Memory B cell (primary cell): ENCODE measurements around the gene EPB41L2.
"Not testable (repeated sequence)": the region's sequence is repeated elsewhere in the genome, so short reads cannot be mapped to it uniquely, and the experiment has no call there.

Source experiments
- ATAC-seq: fragments of 150-1000 bp; cut with Tn5 transposase; 2 replicates; pipeline ENCODE4 v1.10.0; 2021; ENCODE audit warnings: low read depth, mild to moderate bottlenecking, moderate library complexity
- DNase-seq, 2 donors: peaks; one replicate each; pipeline ENCODE4 v3.0.0; 2022; ENCODE audit warnings: low spot score in 2 of 2
- H3K27ac Mint-ChIP-seq: one replicate; pipeline ENCODE4 v1.8.0; 2022; ENCODE audit warnings: mild to moderate bottlenecking, moderate library complexity, mixed read lengths
- H3K27me3 Mint-ChIP-seq: one replicate; pipeline ENCODE4 v1.8.0; 2022; ENCODE audit warnings: mixed read lengths
- H3K36me3 Mint-ChIP-seq: one replicate; pipeline ENCODE4 v1.8.0; 2022; ENCODE audit warnings: mild to moderate bottlenecking, mixed read lengths
- H3K4me1 Mint-ChIP-seq: one replicate; pipeline ENCODE4 v1.8.0; 2022; ENCODE audit warnings: mixed read lengths
- H3K4me3 Mint-ChIP-seq: one replicate; pipeline ENCODE4 v1.8.0; 2022; ENCODE audit warnings: mild to moderate bottlenecking, moderate library complexity, mixed read lengths
- H3K9me3 Mint-ChIP-seq: one replicate; pipeline ENCODE4 v1.8.0; 2022; ENCODE audit warnings: mixed read lengths

The EPB41L2 gene

DNA sequence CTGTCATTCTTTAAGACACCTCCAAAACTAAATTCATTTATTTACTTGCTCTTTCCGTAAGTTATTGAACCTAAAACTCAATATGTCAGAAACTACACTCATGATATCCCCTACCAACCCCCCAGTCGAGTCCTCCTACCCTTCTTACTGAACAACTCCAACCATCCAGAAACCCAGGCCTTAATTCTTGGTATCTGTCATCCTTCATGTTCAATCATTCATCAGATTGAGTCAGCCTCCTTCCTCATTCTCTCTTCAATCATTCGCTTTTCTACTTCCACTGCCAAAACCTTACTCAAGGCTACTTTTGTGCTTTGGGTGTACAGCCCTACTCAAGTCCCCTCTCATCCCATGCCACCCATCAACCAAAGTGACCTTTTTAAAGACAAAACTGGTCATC, 140.1 kb downstream of the EPB41L2 start:
- Mint-ChIP-seq H3K9me3 (no peaks in the 10 kb centered on the region), H3K27ac (no peak overlapping the region), H3K36me3 (peaks cover 11% of the 10 kb centered on the region), H3K4me1 (peaks cover 3% of the 10 kb centered on the region), H3K4me3 (no peak overlapping the region), H3K27me3 (no peaks in the 10 kb centered on the region)
- DNase-seq (no peak), ATAC-seq (no peak)

DNA sequence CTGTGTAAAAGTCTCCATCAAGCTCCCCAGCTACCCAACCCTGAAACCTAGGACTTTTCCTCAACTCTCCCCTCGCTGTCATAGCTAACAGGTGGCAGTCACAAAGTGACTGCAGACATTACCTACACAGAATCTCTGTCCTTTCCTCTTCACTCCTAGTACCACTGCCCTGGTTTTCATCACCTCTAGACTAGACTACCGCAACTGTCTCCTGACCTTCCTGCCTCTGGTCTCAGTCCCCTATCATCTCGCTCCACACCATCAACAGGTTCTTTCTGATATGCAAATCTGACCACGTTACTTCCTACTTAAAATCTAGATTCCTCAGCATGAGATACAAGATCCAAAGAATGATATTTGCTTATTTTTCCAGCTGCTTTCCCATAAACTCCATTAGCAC, 142.1 kb downstream of the EPB41L2 start:
- Mint-ChIP-seq H3K36me3 (peaks cover 15% of the 10 kb centered on the region), H3K4me1 (peaks cover 3% of the 10 kb centered on the region), H3K27me3 (no peaks in the 10 kb centered on the region), H3K4me3 (no peak overlapping the region), H3K27ac (no peak overlapping the region), H3K9me3 (peaks cover 1% of the 10 kb centered on the region)
- no peak for ATAC-seq
- DNase-seq, result no peak

DNA sequence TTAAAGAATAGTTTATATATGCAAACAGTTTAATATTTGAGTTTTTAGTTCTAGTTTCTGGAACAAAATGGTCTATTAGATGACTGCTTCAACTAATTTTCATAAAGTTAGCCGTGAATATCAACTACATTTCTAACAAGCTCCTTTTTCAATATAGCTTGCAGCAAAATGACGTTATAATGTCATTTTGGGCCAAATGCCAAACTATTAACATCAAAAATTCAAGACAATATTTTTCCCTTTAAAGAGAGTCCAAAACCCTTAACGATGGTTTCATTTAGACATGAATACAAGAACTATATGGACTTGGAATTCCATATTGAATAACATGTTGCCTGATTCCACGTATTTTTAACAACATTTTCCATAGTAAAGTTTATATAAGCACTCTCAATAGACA, 144.9 kb downstream of the EPB41L2 start:
- H3K9me3 Mint-ChIP-seq, result peaks cover 4% of the 10 kb centered on the region
- ATAC-seq (no peak), DNase-seq (no peak)
- H3K27me3 Mint-ChIP-seq, result no peaks in the 10 kb centered on the region
- peaks cover 13% of the 10 kb centered on the region for H3K36me3 Mint-ChIP-seq
- no peak overlapping the region for H3K4me3 Mint-ChIP-seq
- no peak overlapping the region for H3K27ac Mint-ChIP-seq
- H3K4me1 Mint-ChIP-seq, result peaks cover 8% of the 10 kb centered on the region

DNA sequence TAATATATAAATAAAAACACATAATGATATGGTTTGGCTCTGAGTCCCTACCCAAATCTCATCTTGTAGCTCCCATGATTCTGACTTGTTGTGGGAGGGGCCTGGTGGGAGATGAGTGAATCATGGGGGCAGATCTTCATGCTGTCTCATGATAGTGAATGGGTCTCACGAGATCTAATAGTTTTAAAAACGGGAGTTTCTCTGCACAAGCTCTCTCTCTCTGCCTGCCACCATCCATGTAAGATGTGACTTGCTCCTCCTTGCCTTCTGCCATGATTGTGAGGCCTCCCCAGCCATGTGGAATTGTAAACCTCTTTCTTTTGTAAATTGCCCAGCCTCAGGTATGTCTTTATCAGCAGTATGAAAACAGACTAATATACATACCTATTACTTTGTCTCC, 147.4 kb downstream of the EPB41L2 start:
- not testable (repeated sequence) for DNase-seq, H3K27ac Mint-ChIP-seq, H3K4me1 Mint-ChIP-seq, H3K4me3 Mint-ChIP-seq, ATAC-seq, H3K27me3 Mint-ChIP-seq, H3K9me3 Mint-ChIP-seq
- peaks cover 12% of the 10 kb centered on the region for H3K36me3 Mint-ChIP-seq

DNA sequence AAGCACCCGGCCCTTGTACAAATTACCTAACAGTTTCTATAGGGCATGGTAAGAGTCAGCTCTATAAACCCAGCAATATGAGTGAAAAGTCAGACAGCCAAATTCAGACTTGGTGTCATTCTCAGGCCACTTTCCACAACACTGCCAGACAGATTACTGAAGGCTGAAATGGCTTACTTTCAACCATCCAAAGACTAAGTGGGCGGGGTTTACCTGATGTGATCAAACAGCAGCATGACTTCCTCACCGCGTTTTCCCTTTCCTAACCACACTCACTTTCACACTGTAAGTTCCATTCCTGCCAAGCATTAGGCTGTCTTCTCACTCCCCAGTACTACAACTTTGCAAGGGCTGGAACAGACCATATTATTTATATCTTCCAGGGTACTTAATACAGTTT, 149.9 kb downstream of the EPB41L2 start:
- no peak overlapping the region for H3K27ac Mint-ChIP-seq

DNA sequence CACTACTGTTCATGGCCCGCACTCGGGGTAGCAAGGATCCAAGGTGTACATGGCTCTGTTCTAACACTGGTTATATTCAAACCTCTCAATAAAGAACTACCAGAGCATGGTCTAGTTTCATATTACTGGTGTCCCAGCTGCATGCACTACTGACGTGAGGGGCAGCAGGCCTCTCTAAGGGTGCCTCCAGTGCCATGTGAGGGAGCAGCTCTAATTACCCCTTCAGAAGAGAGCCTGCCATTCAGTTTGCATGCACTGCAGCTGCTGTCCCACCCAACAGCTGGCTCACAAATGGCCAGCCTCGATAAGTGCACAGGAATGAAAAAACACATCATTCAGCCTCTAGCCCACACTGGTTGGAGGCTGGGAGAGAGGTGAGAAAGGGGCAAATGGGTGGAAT, 150.6 kb downstream of the EPB41L2 start:
- no peak overlapping the region for H3K4me3 Mint-ChIP-seq
- ATAC-seq, result no peak
- no peaks in the 10 kb centered on the region for H3K27me3 Mint-ChIP-seq
- no peak overlapping the region for H3K27ac Mint-ChIP-seq
- peaks cover 12% of the 10 kb centered on the region for H3K4me1 Mint-ChIP-seq
- H3K9me3 Mint-ChIP-seq, result peaks cover 5% of the 10 kb centered on the region
- DNase-seq, result no peak
- H3K36me3 Mint-ChIP-seq, result peaks cover 15% of the 10 kb centered on the region

More for the DNA sequence above, 149.9 kb downstream of the EPB41L2 start:
- H3K4me3 Mint-ChIP-seq, result no peak overlapping the region
- H3K4me1 Mint-ChIP-seq, result peaks cover 11% of the 10 kb centered on the region
- ATAC-seq, result peak; percentile 78
- peaks cover 15% of the 10 kb centered on the region for H3K36me3 Mint-ChIP-seq
- H3K27me3 Mint-ChIP-seq, result no peaks in the 10 kb centered on the region
- H3K9me3 Mint-ChIP-seq, result peaks cover 5% of the 10 kb centered on the region
- no peak for DNase-seq

DNA sequence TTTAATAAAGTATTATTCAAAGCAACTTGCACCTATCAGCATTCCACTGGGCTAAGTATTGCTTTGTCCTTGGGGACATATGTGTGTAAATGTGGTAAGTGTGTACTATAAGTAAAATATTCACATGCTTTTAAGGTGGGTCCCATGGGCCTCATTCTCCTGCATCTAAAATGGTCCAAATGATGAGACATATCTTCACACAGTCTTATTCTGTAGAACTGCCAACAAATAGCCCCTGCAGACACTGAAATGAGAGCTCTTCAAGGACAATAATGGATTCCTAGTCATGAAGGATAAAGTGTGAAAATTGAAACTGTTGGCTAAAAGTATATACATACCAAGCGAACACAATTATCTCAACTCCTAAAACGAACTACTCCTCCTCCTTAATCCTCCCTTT, 154.1 kb downstream of the EPB41L2 start:
- no peak for ATAC-seq
- Mint-ChIP-seq H3K4me3 (no peak overlapping the region), H3K36me3 (peaks cover 10% of the 10 kb centered on the region), H3K27me3 (no peaks in the 10 kb centered on the region), H3K27ac (no peak overlapping the region), H3K9me3 (peaks cover 1% of the 10 kb centered on the region), H3K4me1 (peaks cover 11% of the 10 kb centered on the region)
- DNase-seq, result no peak

DNA sequence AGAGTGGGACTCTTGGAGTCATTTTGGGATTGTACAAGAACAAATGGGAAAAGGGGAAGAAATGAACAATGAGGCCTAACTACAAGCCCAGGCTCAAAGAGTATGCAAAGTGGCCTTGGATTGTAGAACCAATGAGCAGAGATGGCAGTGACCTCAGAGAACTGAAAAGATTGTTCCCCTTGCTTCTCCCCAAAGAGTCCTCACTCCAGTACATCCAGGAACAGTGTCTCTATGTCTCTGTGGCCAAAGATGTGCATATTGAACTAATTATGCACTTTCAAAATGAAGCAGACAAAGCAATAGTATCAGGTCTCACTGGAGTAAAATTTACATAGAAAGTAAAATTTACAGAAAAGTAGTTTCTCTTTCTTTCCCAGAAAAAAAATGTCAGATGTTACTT, 154.9 kb downstream of the EPB41L2 start:
- Mint-ChIP-seq H3K4me1 (peaks cover 7% of the 10 kb centered on the region), H3K36me3 (peaks cover 10% of the 10 kb centered on the region), H3K27ac (no peak overlapping the region), H3K27me3 (no peaks in the 10 kb centered on the region), H3K4me3 (no peak overlapping the region), H3K9me3 (peaks cover 1% of the 10 kb centered on the region)
- ATAC-seq (no peak), DNase-seq (no peak)

DNA sequence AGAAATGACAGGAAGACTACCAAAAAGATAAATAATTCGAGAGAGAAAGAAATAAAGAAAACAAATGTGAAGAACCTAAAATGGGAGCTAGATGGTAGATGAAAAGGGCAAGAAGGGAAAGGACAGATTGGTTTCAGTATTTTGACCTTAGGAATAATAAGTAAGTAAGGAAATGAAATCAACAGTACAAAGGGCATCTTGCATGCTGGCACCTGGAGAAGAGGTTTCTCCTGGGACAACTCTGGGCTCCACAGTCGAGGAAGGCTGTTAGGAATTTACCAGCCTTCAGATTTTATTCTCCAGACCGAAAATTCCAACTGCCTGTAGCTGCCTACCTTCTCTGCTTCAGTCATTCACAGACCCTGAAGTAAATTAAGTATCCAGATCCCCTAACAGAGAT, 155.4 kb downstream of the EPB41L2 start:
- H3K27me3 Mint-ChIP-seq, result no peaks in the 10 kb centered on the region
- no peak for ATAC-seq

DNA sequence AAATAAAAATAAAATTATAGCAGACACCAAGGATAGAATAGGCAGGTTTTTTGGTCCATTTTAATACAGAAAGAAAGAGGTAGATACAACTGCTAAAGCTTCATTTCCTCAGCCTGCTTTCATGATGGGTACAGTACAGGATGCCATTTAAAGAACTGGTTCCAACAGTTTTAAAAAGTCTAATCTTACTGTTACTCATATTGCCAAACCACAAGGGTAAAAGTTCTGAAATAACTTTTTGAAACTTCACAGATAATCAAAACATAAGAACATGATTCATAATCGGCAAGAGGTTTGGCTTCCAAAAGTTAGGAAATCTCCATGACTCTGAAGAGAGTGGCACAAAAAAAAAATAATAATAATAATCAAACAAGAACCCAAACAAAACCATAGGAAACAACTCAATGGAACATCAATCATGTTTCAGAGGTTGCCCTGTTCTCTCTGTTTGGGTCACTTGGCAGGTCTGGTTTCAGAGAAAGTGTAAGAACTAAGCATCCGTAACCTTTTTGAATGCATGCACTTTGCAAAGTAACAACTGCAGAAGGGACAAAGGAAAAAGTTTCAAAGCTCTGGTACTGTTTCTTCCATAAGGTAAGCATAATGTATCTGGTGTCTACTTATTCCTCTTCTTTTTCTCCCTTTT, 156.2 kb downstream of the EPB41L2 start:
- DNase-seq (no peak), ATAC-seq (no peak)
- Mint-ChIP-seq H3K36me3 (peaks cover 10% of the 10 kb centered on the region), H3K27me3 (no peaks in the 10 kb centered on the region), H3K4me3 (no peak overlapping the region), H3K9me3 (peaks cover 1% of the 10 kb centered on the region), H3K27ac (no peak overlapping the region), H3K4me1 (peaks cover 3% of the 10 kb centered on the region)

More for the DNA sequence above, 155.4 kb downstream of the EPB41L2 start:
- H3K36me3 Mint-ChIP-seq, result peaks cover 10% of the 10 kb centered on the region
- peaks cover 3% of the 10 kb centered on the region for H3K4me1 Mint-ChIP-seq
- no peak for DNase-seq
- no peak overlapping the region for H3K27ac Mint-ChIP-seq
- H3K9me3 Mint-ChIP-seq, result peaks cover 1% of the 10 kb centered on the region
- H3K4me3 Mint-ChIP-seq, result no peak overlapping the region

DNA sequence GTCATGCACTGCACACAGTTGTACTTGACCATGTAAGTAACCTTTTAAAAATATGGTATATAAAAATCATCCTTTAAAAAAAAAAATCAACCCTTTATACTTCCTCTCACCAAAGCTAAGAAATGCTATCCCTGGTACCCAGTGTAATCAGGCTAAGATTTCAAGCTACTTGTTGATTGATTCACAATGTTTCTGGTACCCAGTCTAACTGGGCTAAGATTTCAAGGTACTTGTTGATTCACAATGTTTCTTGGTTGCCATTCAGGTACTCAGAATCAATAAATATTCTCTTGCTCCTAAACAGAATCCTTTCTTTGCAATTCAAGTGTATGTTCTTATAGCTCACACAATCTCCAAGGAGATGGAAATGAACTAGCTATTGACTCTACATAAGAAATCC, 159.4 kb downstream of the EPB41L2 start:
- Mint-ChIP-seq H3K4me3 (no peak overlapping the region), H3K9me3 (no peaks in the 10 kb centered on the region), H3K27me3 (no peaks in the 10 kb centered on the region), H3K36me3 (peaks cover 17% of the 10 kb centered on the region), H3K4me1 (peaks cover 3% of the 10 kb centered on the region), H3K27ac (no peak overlapping the region)
- no peak for DNase-seq
- ATAC-seq, result no peak

DNA sequence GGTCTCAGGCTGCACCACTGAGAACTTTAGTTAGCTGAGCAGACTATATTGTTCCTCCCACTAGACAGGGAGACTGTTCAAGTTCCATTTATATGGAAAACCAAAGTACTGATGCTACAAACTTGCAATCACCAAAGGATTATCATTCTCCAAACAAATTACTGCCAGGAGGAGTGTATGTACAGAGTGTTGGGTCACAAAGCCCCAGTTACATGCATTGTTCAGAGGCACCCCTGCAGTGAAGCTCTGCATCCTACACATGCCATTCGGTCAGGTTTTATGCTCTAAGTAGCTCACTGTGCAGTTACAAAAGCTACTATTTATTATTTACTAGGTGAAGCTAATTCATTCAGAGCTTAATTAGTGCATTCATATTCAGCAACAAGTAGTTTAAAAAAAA, 160.0 kb downstream of the EPB41L2 start:
- DNase-seq (no peak), ATAC-seq (no peak)
- Mint-ChIP-seq H3K9me3 (no peaks in the 10 kb centered on the region), H3K4me3 (no peak overlapping the region), H3K27me3 (no peaks in the 10 kb centered on the region), H3K4me1 (peaks cover under 1% of the 10 kb centered on the region), H3K36me3 (peaks cover 19% of the 10 kb centered on the region), H3K27ac (no peak overlapping the region)

DNA sequence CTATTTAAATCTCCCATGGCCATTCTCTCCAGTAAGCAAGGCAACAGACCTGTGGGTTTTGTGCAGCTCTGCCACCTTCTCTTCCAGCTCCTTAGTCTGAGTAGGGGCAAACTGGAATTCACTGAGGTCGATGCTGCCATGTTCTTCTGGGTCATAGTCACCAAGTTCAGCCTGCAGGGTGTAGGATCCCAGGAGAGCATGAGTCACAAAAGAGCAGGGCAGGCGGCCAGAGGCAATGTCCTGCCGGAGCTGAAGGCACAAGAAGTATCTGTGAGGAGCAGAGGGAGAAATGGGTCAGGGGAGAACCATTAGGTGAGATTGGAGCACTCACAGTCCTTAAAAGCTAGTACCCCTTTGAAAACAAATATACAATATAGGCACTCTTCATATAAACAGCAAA, 162.1 kb downstream of the EPB41L2 start:
- H3K4me3 Mint-ChIP-seq, result no peak overlapping the region
- no peaks in the 10 kb centered on the region for H3K27me3 Mint-ChIP-seq
- ATAC-seq, result no peak
- no peak for DNase-seq
- H3K27ac Mint-ChIP-seq, result no peak overlapping the region
- no peaks in the 10 kb centered on the region for H3K9me3 Mint-ChIP-seq
- no peaks in the 10 kb centered on the region for H3K4me1 Mint-ChIP-seq
- peaks cover 15% of the 10 kb centered on the region for H3K36me3 Mint-ChIP-seq

DNA sequence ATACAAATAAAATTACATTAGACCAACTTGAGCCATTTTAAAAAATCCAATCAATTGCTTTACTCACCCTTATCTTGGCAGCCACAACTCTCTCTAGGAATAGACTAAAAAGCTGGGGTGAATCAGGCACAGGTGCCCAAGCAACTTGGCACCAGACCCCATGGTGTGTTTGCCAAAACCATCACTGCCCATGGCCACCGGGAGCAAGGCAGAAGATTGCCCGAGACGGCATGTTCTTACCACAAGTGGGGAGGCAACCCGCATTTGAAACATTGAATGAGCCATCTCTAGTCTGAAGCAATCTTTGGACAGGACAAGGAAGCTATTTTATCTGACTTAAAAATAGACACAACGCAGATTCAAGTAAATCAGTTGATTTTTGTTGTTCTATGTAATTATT, 166.8 kb downstream of the EPB41L2 start:
- Mint-ChIP-seq H3K27ac (no peak overlapping the region), H3K27me3 (no peaks in the 10 kb centered on the region), H3K4me3 (no peak overlapping the region), H3K4me1 (peaks cover 8% of the 10 kb centered on the region), H3K36me3 (peaks cover 23% of the 10 kb centered on the region), H3K9me3 (no peaks in the 10 kb centered on the region)
- ATAC-seq, result no peak
- DNase-seq, result no peak

DNA sequence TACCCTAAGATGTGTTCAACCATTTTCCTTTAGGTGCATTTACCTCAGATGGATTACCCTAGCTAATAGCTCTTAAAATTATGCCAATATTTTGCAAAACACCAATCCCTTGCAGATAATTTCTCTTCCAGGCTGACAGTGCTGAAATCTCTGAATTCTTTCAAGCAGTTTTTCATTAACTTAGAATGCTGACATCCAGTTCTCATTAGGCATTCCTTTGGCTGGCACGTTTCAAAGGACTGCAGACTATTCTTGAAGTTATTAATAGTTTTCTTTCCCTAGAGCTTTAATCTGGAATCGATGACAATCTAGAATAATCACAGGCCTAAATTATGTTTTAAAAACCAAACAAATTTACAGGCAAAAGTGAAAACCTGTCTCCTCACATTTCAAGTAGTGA, 167.5 kb downstream of the EPB41L2 start:
- H3K4me3 Mint-ChIP-seq, result no peak overlapping the region
- ATAC-seq (no peak), DNase-seq (no peak)
- peaks cover 8% of the 10 kb centered on the region for H3K4me1 Mint-ChIP-seq
- peaks cover 18% of the 10 kb centered on the region for H3K36me3 Mint-ChIP-seq
- no peak overlapping the region for H3K27ac Mint-ChIP-seq
- no peaks in the 10 kb centered on the region for H3K27me3 Mint-ChIP-seq
- no peaks in the 10 kb centered on the region for H3K9me3 Mint-ChIP-seq
